HG02678 (cell line): ENCODE data around the gene TMEFF2.
"Not testable (repeated sequence)": the region's sequence is repeated elsewhere in the genome, so short reads cannot be mapped to it uniquely, and the experiment has no call there.

Experiments
- ATAC-seq: cut with Tn5 transposase; IDR thresholded peaks from one replicate; pipeline ENCODE4 v1.9.1; 2021; ENCODE audit warnings: mild to moderate bottlenecking, moderate library complexity; ENCODE audit not compliant: unreplicated experiment

Gene TMEFF2

GRCh38 chr2:191938779-191939178 lies 256.0 kb downstream of the TMEFF2 start:
- no peak for ATAC-seq

- no peak for ATAC-seq
Measured at GRCh38 chr2:191936882-191937405, 257.8 kb downstream of the TMEFF2 start.

GRCh38 chr2:191935247-191935646 lies 259.5 kb downstream of the TMEFF2 start:
- ATAC-seq: no peak

- ATAC-seq: peak; percentile 94
Measured at GRCh38 chr2:191933307-191934105, 261.2 kb downstream of the TMEFF2 start.

- ATAC-seq: no peak
Measured at GRCh38 chr2:191932286-191932685, 262.4 kb downstream of the TMEFF2 start.

- ATAC-seq: no peak
Measured at GRCh38 chr2:191931329-191931728, 263.4 kb downstream of the TMEFF2 start.

- ATAC-seq: no peak
Measured at GRCh38 chr2:191930205-191930604, 264.5 kb downstream of the TMEFF2 start.

- ATAC-seq: no peak
Measured at GRCh38 chr2:191929288-191929687, 265.4 kb downstream of the TMEFF2 start.

- no peak for ATAC-seq
Measured at GRCh38 chr2:191927991-191928390, 266.7 kb downstream of the TMEFF2 start.

- no peak for ATAC-seq
Measured at GRCh38 chr2:191927319-191927867, 267.3 kb downstream of the TMEFF2 start.

- no peak for ATAC-seq
Measured at GRCh38 chr2:191926671-191927070, 268.1 kb downstream of the TMEFF2 start.

- no peak for ATAC-seq
Measured at GRCh38 chr2:191923652-191923997, 271.1 kb downstream of the TMEFF2 start.

GRCh38 chr2:191922736-191923651 lies 271.7 kb downstream of the TMEFF2 start:
- ATAC-seq: peak; percentile 95

- not testable (repeated sequence) for ATAC-seq
Measured at GRCh38 chr2:191921650-191922049, 273.1 kb downstream of the TMEFF2 start.

GRCh38 chr2:191920502-191920901 lies 274.2 kb downstream of the TMEFF2 start:
- ATAC-seq: no peak

- ATAC-seq: no peak
Measured at GRCh38 chr2:191917967-191918651, 276.6 kb downstream of the TMEFF2 start.

- no peak for ATAC-seq
Measured at GRCh38 chr2:191917430-191917881, 277.3 kb downstream of the TMEFF2 start.

- no peak for ATAC-seq
Measured at GRCh38 chr2:191916826-191917225, 277.9 kb downstream of the TMEFF2 start.

GRCh38 chr2:191915750-191916149 lies 279.0 kb downstream of the TMEFF2 start:
- ATAC-seq: no peak

GRCh38 chr2:191913796-191914195 lies 280.9 kb downstream of the TMEFF2 start:
- no peak for ATAC-seq

- ATAC-seq: no peak
Measured at GRCh38 chr2:191912764-191913163, 282.0 kb downstream of the TMEFF2 start.
